Activated CD8-positive, alpha-beta T cell treated with anti-CD3 and anti-CD28 coated beads for 36 hours (primary cell): ENCODE measurements around the gene PAQR7. TPM values are rescaled to one million over a fixed set of nuclear protein-coding genes. Genes with fewer than 3 reads are reported as not detected.

Experiments used
- ATAC-seq: fragments of 200-7000 bp; cut with Tn5 transposase; one replicate; pipeline ENCODE4 v1.10.0; 2021; ENCODE audit warnings: mild to moderate bottlenecking, moderate library complexity
- CTCF ChIA-PET: fragments of 350-600 bp; sonication (Branson Sonifier 250); formaldehyde crosslinking; loops from one replicate; lab custom pipeline; 2021; ENCODE audit warnings: antibody characterized with exemption; lab: Charles Lee
- POLR2A ChIA-PET: fragments of 350-600 bp; sonication (Branson Sonifier 250); formaldehyde crosslinking; loops from one replicate; lab custom pipeline; 2021; ENCODE audit warnings: antibody characterized with exemption; lab: Charles Lee
- DNase-seq: peaks from one replicate; pipeline ENCODE4 v3.0.0-alpha.2; 2020
- H3K27ac Mint-ChIP-seq: one replicate; pipeline ENCODE4 v1.8.0; 2021; ENCODE audit warnings: mild to moderate bottlenecking, mixed read lengths
- H3K27me3 Mint-ChIP-seq: one replicate; pipeline ENCODE4 v1.8.0; 2021; ENCODE audit warnings: mixed read lengths
- H3K36me3 Mint-ChIP-seq: one replicate; pipeline ENCODE4 v1.8.0; 2021; ENCODE audit warnings: low read depth, mixed read lengths
- H3K4me1 Mint-ChIP-seq: one replicate; pipeline ENCODE4 v1.8.0; 2021; ENCODE audit warnings: low read depth, mixed read lengths
- H3K4me3 Mint-ChIP-seq: one replicate; pipeline ENCODE4 v1.8.0; 2021; ENCODE audit warnings: mild to moderate bottlenecking, moderate library complexity, mixed read lengths
- H3K9me3 Mint-ChIP-seq: one replicate; pipeline ENCODE4 v1.8.0; 2021; ENCODE audit warnings: mixed read lengths
- intact Hi-C: fragments of 100-400 bp; cut with micrococcal nuclease; formaldehyde crosslinking; loops from one replicate; pipeline ENCODE4 v1.10.0; 2022
- total RNA-seq, 2 experiments: library from RNA; stranded (reverse); gene quantifications; one replicate each; pipeline ENCODE4 v1.2.3, GENCODE V29; 2021
- TF ChIP-seq, protein P1 (sequence below): fragments of 200-600 bp; IDR thresholded peaks from one replicate; pipeline ENCODE4 v1.8.0; 2022; ENCODE audit warnings: antibody characterized with exemption, mild to moderate bottlenecking

Gene PAQR7
- total RNA-seq, 2 experiments from 2014 or later = 6.8 to 8.0 TPM

DNA sequence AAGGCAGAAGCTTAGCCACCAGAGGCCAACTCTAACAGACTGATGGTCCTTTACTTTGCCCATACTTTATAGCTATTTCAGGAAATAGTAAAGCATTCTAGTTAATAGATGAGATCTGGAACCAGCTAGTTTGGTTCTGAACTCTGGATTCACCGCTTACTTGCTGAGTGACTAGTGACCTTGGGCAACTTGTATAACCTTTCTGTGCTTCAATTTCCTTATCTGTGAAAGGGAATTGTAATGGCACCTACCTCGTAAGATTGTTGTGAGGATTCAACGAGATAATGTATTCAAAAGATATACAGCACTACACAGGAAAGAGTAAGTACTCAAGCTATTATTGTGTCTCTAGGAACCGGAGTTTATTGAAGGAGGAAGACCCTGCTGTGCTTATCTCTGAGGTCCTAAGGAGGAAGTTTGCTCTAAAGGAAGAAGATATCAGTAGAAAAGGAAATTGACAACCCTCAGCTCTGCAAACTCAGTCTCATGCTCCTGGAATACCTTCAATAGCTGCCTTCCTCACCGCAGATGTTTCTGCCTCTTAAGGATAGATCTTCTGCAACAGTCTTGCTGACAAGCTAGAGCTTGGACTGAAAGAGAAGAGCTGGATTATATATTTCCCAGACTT, 43.8 kb downstream of the PAQR7 start:
- TF ChIP-seq, protein P1, sequence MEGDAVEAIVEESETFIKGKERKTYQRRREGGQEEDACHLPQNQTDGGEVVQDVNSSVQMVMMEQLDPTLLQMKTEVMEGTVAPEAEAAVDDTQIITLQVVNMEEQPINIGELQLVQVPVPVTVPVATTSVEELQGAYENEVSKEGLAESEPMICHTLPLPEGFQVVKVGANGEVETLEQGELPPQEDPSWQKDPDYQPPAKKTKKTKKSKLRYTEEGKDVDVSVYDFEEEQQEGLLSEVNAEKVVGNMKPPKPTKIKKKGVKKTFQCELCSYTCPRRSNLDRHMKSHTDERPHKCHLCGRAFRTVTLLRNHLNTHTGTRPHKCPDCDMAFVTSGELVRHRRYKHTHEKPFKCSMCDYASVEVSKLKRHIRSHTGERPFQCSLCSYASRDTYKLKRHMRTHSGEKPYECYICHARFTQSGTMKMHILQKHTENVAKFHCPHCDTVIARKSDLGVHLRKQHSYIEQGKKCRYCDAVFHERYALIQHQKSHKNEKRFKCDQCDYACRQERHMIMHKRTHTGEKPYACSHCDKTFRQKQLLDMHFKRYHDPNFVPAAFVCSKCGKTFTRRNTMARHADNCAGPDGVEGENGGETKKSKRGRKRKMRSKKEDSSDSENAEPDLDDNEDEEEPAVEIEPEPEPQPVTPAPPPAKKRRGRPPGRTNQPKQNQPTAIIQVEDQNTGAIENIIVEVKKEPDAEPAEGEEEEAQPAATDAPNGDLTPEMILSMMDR = no peak
- Mint-ChIP-seq H3K4me1 (peaks cover 5% of the 10 kb centered on the region), H3K4me3 (no peak overlapping the region), H3K27ac (no peak overlapping the region), H3K9me3 (no peaks in the 10 kb centered on the region), H3K27me3 (no peaks in the 10 kb centered on the region), H3K36me3 (peaks cover 53% of the 10 kb centered on the region)
- ChIA-PET CTCF (interaction anchor here (1.5 to 3.6 kb wide), 2 partner anchors 11 to 166 kb away, joined by 4 to 18 read pairs; partner anchors contain the start of genes MTFR1L and PAFAH2), POLR2A (interaction anchor here (0.6 to 4.4 kb wide), 5 partner anchors 8 to 276 kb away, joined by 3 to 23 read pairs (median 3); partner anchors contain the start of gene MTFR1L)
- no peak for DNase-seq
- no peak for ATAC-seq
- intact Hi-C loops = no loop called here

DNA sequence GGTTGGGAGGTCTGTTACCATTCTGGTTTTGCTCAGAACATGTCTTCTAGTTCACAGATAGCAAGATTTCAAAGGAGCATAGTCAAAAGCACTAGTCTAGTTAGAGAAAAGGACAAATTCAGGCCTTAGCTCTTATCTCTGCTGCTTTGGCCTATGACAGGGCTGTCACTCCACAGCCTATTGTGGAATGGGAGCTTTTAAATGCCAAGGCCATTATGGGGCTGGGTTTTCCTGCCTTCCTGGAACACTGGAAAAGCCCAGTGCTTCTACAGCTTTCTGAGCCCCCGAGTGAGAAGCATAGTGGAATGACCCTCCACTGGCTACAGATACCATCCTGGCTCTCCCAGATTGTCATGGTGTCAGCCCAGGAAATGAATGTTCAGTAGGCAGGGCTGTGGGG, 46.5 kb downstream of the PAQR7 start:
- Mint-ChIP-seq H3K4me1 (peaks cover 5% of the 10 kb centered on the region), H3K9me3 (no peaks in the 10 kb centered on the region), H3K27me3 (no peaks in the 10 kb centered on the region), H3K36me3 (peaks cover 42% of the 10 kb centered on the region), H3K27ac (no peak overlapping the region), H3K4me3 (no peak overlapping the region)
- ChIA-PET POLR2A (interaction anchor here (1.5 to 4.4 kb wide), 3 partner anchors 8 to 14 kb away, joined by 4 to 23 read pairs (median 8); partner anchors contain the start of gene MTFR1L), CTCF (interaction anchor here (1.8 to 3.6 kb wide), 2 partner anchors 8 to 66 kb away, joined by 6 to 18 read pairs; partner anchors contain the start of gene MTFR1L)
- TF ChIP-seq, protein P1 = no peak
- no peak for DNase-seq
- intact Hi-C loops = no loop called here
- no peak for ATAC-seq

DNA sequence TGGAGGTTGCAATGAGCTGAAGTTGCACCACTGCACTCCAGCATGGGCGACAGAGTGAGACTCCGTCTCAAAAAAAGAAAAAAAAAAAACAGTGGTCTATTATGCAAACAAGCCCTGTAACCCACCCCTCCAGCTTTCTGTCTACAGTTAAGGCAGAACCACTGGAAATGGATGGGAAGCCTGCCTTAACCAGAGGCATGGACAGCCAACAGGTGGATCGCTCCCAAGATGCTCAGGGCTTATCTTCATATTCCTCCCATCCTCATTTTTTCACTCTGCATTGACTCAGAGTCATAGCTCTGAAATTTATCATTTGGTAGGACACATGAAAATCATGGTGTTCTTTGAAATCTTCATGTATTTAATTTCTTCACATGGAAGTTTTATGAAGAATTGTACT, 47.0 kb downstream of the PAQR7 start:
- POLR2A ChIA-PET = interaction anchor here (1.5 to 4.4 kb wide), 3 partner anchors 8 to 14 kb away, joined by 4 to 23 read pairs (median 8); partner anchors contain the start of gene MTFR1L

GRCh38 chr1:25826571-25826970, 48.9 kb downstream of the PAQR7 start:
- POLR2A ChIA-PET = interaction anchor here (1.4 kb wide), 2 partner anchors 44 to 48 kb away, joined by 3 to 4 read pairs; no protein-coding TSS in a partner anchor
- DNase-seq = no peak
- CTCF ChIA-PET = no interaction called here
- Mint-ChIP-seq H3K9me3 (no peaks in the 10 kb centered on the region), H3K27me3 (no peaks in the 10 kb centered on the region), H3K27ac (no peak overlapping the region), H3K4me3 (no peak overlapping the region), H3K36me3 (peaks cover 34% of the 10 kb centered on the region), H3K4me1 (peaks cover 6% of the 10 kb centered on the region)
- ATAC-seq = no peak
- intact Hi-C loops = no loop called here
- TF ChIP-seq, protein P1 = no peak

More for the DNA sequence above, 47.0 kb downstream of the PAQR7 start:
- Mint-ChIP-seq H3K27ac (no peak overlapping the region), H3K4me3 (no peak overlapping the region), H3K4me1 (peaks cover 5% of the 10 kb centered on the region), H3K27me3 (no peaks in the 10 kb centered on the region), H3K9me3 (no peaks in the 10 kb centered on the region), H3K36me3 (peaks cover 42% of the 10 kb centered on the region)
- ATAC-seq (no peak), DNase-seq (no peak)
- intact Hi-C loops = no loop called here
- TF ChIP-seq, protein P1 = no peak
- CTCF ChIA-PET = interaction anchor here (1.8 kb wide), 1 partner anchor 67 kb away, joined by 6 read pairs; no protein-coding TSS in a partner anchor

GRCh38 chr1:25825605-25826004, 49.9 kb downstream of the PAQR7 start:
- no peak overlapping the region for H3K4me3 Mint-ChIP-seq
- TF ChIP-seq, protein P1 = no peak
- peaks cover 29% of the 10 kb centered on the region for H3K36me3 Mint-ChIP-seq
- H3K27me3 Mint-ChIP-seq = no peaks in the 10 kb centered on the region
- no peak overlapping the region for H3K27ac Mint-ChIP-seq
- ChIA-PET CTCF (no interaction called here), POLR2A (interaction anchor here (1.4 kb wide), 2 partner anchors 43 to 49 kb away, joined by 3 to 4 read pairs; no protein-coding TSS in a partner anchor)
- H3K9me3 Mint-ChIP-seq = no peaks in the 10 kb centered on the region
- ATAC-seq = no peak
- no peak for DNase-seq
- intact Hi-C loops = no loop called here
- peaks cover 15% of the 10 kb centered on the region for H3K4me1 Mint-ChIP-seq
